GM23338 (cell line): ENCODE data around the gene DYSF.

ENCODE experiments used
- CREB1 ChIP-seq: fragments of 250-450 bp; sonication (Bioruptor Pico); IDR thresholded peaks from 2 replicates; pipeline ENCODE4 v1.5.0; 2020; ENCODE audit warnings: low read depth, mild to moderate bottlenecking, moderate library complexity
- CTCF ChIP-seq, 2 experiments: fragments of 200-600 bp in 1 of 2; sonication (generic) in 1 of 2; conservative IDR thresholded peaks; 2 replicates each; pipeline versions ENCODE4 v1.5.1 to v1.6.1; 2016 to 2017; ENCODE audit warnings: antibody characterized with exemption in 2 of 2, low read depth in 2 of 2, mild to moderate bottlenecking in 2 of 2, moderate library complexity in 1 of 2
- EZH2 ChIP-seq: fragments of 200-600 bp; sonication (generic); IDR thresholded peaks from one replicate; pipeline ENCODE4 v1.8.0; 2017; ENCODE audit warnings: antibody characterized with exemption, mild to moderate bottlenecking, low read depth; ENCODE audit not compliant: unreplicated experiment
- EZH2phosphoT487 ChIP-seq: fragments of 200-600 bp; sonication (generic); IDR thresholded peaks from one replicate; pipeline ENCODE4 v1.8.1; 2018; ENCODE audit warnings: antibody characterized with exemption; ENCODE audit not compliant: unreplicated experiment
- JUNB ChIP-seq: IDR thresholded peaks from one replicate; pipeline ENCODE4 v1.6.1; 2016; ENCODE audit warnings: antibody characterized with exemption; ENCODE audit not compliant: unreplicated experiment
- NANOG ChIP-seq: IDR thresholded peaks from 2 replicates; pipeline ENCODE4 v1.6.1; 2016; ENCODE audit warnings: antibody characterized with exemption, borderline replicate concordance
- POLR2AphosphoS5 ChIP-seq: IDR thresholded peaks from 2 replicates; pipeline ENCODE4 v1.6.1; 2016; ENCODE audit warnings: antibody characterized with exemption, low read depth
- ZNF114 ChIP-seq: fragments of 250-450 bp; sonication (Bioruptor Pico); IDR thresholded peaks from 2 replicates; pipeline ENCODE4 v1.5.0; 2020; ENCODE audit warnings: mild to moderate bottlenecking, moderate library complexity
- TF ChIP-seq, protein P1 (sequence below): IDR thresholded peaks from one replicate; pipeline ENCODE4 v1.6.1; 2018; ENCODE audit warnings: antibody characterized with exemption; ENCODE audit not compliant: unreplicated experiment

DNA sequence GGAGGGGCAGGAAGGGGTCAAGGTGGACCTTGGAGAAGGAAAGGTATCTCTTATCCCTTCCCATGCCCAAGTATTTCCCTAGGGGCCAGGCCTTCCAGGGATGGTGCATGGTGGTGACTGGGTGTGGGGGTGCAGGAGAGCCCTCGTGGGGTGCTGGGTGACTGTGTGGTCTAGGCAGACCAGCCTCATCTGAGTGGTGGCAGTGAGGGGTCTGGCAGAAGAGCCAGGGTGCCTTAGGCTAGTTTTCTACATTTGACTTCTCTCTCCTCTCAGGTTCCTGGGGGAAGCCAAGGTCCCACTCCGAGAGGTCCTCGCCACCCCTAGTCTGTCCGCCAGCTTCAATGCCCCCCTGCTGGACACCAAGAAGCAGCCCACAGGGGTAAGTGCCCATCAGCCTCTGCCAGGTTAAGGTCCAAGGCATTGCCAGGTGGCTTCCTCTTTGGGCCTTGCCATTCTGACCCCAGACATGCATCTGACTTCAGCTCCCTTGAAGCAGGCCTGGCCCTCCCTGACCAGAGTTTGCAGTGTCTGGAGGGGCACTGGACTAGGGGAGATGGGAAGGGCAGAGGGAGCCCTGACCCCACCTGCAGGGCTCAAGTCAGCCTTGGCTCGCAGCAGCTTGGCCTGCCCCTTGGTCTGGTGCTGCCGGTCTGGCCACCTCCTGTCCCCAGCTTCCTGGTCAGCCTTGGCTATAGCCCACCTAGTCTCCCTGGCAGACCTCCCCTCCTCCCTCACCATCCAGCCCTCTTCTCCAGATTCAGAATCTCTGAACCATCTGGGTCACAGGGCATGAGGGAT is 49.8 kb downstream of the DYSF start:
- TF ChIP-seq POLR2AphosphoS5 (no peak), EZH2 (no peak), CTCF (conservative IDR thresholded peaks at IDR 0.05; ENCODE audit: low read depth in 2 of 2) (no peak), NANOG (no peak), CREB1 (CRISPR knock-in tag) (no peak), ZNF114 (CRISPR knock-in tag) (no peak), EZH2phosphoT487 (no peak), JUNB (no peak)
- TF ChIP-seq, protein P1, sequence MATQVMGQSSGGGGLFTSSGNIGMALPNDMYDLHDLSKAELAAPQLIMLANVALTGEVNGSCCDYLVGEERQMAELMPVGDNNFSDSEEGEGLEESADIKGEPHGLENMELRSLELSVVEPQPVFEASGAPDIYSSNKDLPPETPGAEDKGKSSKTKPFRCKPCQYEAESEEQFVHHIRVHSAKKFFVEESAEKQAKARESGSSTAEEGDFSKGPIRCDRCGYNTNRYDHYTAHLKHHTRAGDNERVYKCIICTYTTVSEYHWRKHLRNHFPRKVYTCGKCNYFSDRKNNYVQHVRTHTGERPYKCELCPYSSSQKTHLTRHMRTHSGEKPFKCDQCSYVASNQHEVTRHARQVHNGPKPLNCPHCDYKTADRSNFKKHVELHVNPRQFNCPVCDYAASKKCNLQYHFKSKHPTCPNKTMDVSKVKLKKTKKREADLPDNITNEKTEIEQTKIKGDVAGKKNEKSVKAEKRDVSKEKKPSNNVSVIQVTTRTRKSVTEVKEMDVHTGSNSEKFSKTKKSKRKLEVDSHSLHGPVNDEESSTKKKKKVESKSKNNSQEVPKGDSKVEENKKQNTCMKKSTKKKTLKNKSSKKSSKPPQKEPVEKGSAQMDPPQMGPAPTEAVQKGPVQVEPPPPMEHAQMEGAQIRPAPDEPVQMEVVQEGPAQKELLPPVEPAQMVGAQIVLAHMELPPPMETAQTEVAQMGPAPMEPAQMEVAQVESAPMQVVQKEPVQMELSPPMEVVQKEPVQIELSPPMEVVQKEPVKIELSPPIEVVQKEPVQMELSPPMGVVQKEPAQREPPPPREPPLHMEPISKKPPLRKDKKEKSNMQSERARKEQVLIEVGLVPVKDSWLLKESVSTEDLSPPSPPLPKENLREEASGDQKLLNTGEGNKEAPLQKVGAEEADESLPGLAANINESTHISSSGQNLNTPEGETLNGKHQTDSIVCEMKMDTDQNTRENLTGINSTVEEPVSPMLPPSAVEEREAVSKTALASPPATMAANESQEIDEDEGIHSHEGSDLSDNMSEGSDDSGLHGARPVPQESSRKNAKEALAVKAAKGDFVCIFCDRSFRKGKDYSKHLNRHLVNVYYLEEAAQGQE = no peak
